ENCODE results near the gene FCHO1.
A peak's percentile ranks its signal among the peaks of the same experiment; 100 is the strongest.
"Not testable (repeated sequence)": the region's sequence is repeated elsewhere in the genome, so short reads cannot be mapped to it uniquely, and the experiment has no call there.

FCHO1 gene

DNA sequence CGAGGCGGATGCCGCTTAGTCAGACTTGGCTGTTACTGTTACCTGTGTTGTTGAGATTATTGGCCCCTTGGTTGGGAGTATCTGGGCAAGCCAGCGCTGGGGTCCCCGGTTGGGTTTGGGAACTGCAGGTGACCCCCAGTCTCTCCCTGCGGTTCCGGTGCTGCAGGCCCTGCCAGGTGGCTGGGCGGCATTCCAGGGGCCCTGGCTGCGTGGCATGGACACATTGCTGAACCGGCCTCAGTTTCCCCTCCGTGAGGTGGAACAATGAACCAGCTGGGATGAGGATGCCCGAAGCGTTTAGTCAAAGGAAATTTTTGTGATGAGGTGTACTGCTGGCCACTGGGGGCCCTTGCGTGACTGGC is 44.2 kb downstream of the FCHO1 start:
- DNase-seq: no peak

DNA sequence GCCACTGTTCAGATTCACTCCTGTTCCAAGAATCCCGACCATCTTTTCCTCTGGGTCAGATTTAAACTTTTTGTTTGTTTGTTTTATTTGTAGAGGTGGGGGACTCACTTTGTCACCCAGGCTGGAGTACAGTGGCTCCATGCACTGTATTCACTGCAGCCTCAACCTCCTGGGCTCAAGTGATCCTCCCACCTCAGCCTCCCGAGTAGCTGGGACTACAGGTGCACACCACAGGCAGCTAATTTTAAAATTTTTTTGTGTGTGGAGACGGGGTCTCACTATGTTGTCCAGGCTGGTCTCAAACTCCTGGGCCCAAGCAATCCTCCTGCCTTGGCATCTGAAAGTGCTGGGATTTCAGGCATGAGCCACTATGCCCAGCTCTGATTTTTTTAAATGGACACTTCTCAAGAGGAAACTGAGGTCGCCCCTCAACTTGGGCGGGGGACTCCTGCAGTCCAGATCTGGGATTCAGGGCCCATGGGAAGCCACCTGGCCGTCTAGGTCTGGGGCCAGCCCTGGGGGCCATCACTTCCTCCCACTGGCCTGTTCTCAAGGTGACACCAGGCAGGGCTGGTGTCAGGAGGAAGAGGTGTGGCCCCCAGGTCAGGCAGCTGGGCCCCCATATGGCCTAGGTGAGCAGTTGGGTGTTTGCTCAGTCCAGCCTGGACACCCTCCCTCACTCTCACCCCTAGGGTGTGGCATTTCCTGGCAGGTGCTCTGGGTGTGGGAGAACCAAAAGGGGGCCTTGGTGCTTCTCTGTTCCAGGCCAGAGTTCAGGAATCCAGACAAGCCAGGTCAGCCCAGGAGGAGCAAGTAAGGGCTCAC is 44.9 kb downstream of the FCHO1 start:
- no peak for DNase-seq

DNA sequence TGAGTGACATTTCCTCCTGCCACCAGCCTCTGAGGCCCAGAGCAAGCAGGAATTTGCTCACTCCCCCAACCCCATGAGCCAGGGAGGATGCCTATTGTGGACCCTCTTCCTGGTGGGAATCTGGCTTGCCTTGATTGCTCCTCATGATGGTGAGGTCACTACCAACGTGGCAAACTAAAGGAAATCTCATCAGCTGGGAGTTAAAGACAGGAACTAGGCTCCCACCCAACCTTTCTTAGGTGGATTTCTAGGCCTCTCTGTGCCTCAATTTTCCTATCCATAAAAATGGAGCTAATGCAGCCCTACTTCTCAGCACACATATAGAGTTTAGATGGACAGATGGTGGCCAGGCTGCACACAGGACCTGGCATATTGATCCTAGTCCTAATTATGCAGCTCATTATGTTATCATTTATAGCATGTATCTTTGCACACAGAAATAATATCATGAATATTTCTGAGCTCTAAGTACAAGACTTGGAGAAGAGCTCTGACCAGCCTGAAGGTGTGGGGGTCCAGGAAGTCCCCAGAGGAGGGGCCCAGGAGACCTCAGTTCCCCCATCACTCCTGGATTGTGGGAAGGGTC is 45.7 kb downstream of the FCHO1 start:
- no peak for DNase-seq

DNA sequence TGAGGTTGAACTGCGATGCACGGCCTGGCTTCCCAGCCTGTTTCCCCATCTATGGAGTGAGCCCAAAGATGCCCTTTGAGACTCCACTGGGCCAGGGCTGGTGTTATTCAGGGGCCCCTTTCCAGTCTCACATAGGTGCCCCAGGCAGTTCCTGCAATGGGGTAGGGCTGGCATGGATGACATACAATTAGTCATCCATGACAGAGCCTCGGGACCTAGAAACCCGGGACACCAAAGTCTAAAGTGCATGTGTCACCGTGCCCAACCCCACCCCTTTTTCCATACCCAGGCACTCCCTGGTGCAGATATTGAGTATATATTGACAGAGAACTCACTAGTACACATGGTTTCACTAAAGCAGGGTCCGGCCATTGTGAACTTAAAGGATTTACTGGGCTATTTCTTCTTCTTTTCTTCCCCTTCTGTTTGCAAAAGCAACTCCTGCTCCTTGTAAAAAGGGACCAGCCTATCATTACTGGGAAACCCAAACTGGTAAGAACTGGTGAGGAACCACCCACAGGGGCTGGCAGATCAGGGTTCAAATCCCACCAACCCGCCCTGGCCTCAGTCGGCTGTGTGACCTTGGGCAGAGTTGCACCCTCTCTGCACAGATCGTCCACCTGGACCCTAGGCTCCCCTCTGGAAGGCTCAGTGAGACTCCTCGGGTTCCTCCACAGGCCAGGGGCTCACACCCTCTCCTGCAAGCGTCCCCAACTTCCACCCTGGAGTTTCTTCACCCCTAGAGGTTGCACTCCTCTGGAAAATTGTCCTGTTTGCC is 46.3 kb downstream of the FCHO1 start:
- DNase-seq: no peak

DNA sequence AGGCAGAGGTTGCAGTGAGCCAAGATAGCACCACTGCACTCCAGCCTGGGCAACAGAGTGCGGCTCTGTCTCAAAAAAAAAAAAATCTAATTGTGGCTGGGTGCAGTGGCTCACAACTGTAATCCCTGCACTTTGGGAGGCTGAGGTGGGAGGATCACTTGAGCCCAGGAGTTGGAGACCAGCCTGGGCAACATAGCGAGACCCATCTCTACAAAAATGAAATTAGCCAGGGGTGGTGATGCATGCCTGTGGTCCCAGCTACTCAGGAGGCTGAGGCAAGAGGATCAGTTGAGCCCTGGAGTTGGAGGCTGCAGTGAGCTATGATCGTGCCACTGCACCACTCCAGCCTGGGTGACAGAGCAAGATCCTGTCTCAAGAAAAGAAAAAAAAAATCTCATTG is 47.3 kb downstream of the FCHO1 start:
- not testable (repeated sequence) for DNase-seq

DNA sequence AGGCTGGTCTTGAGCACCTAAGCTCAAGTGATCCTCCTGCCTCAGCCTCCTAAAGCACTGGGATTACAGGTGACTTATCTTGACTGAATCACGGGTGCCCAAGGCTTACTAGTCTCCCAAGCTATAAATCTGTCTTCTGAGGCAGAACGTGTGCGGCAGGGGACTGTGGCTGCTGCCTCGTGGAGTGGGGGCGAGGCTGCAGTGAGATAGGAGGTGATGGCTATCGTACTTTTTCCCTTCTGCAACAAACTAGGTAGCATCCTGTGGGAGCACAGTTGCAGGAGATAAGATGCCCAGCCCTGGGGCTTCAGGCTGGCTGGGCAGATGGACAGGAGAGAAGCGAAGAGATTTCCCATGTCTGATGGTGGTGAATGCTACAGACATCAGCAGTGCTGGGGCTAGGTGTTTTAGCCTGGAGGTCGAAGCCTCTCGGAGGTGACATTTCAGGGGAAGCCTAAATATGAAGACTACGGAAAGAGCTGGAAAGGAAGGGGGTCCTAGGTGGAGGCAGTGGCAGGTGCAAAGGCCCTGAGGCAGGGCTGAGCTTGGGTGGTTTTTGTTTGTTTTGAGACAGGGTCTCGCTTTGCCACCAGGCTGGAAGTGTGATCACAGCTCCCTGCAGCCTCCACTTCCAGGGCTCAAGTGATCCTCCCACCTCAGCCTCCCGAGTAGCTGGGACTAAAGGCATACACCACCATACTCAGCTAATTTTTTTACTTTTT is 51.0 kb downstream of the FCHO1 start:
- DNase-seq: no peak

DNA sequence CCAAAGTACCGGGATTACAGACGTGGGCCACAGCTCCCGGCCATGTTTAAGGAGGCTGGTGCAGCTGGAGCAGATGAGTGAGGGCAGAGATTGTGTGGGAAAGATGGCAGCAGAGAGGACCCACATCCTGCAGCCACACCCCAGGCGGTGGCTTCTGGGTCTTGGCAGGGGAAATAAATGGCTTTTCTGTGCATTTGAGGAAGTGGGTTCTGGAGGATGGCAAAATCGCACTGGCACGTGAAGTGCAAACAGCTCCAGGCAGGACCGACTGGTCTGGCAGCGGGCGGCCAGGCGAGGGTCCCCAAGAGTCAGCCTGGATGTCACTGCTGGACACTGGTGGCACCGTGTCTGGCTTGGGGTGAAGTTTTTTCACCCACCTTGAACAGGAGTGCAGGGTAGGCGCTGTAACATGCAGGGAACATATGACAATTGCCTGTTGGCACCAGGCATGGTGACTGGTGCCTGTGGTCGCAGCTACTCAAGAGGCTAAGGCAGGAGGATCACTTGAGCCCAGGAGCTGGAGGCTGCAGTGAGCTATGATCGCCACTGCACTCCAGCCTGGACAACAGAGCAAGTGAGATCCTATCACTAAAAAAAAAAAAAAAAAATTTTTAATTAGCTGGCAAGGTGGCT is 52.1 kb downstream of the FCHO1 start:
- no peak for DNase-seq

DNA sequence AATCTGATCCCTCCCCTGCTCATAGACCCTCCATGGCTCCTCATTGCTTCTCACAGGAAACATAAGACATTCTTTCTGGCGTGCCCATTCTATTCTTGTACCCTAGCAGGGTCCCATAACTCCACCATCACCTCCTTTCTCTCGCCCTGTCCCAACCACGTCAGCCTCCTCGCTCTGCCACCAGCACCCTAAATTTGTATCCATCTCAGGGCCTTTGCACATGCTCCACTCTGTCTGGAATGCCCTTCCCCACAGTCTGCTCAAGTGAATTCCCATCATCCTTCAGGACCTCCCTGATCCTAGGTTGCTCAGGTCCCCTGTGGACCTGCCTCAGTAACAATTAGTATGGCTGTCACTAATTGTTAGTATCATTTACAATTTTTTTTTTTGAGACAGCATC is 54.1 kb downstream of the FCHO1 start:
- no peak for DNase-seq

DNA sequence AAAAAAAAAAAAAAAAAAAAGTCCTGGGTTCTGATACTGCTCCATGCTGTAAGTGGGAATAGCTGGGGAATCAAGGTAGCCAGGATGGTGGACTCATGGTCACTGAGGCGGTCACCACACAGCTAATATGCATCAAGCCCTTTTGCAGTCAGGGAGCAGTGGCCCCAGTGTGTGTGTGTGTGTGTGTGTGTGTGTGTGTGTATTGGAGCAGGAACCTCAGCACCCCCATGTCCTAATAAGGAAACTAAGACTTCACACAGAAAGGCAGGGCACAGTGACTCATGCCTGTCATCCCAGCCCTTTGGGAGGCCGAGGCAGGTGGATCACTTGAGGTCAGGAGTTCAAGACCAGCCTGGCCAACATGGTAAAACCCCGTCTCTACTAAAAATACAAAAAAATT is 55.7 kb downstream of the FCHO1 start:
- DNase-seq: no peak

DNA sequence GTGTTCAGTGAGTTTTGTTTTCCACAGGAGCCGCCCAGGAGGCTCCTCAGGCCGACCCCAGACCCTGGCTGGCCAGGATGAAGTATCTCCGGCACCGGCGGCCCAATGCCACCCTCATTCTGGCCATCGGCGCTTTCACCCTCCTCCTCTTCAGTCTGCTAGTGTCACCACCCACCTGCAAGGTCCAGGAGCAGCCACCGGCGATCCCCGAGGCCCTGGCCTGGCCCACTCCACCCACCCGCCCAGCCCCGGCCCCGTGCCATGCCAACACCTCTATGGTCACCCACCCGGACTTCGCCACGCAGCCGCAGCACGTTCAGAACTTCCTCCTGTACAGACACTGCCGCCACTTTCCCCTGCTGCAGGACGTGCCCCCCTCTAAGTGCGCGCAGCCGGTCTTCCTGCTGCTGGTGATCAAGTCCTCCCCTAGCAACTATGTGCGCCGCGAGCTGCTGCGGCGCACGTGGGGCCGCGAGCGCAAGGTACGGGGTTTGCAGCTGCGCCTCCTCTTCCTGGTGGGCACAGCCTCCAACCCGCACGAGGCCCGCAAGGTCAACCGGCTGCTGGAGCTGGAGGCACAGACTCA is 56.5 kb downstream of the FCHO1 start:
- no peak for DNase-seq

DNA sequence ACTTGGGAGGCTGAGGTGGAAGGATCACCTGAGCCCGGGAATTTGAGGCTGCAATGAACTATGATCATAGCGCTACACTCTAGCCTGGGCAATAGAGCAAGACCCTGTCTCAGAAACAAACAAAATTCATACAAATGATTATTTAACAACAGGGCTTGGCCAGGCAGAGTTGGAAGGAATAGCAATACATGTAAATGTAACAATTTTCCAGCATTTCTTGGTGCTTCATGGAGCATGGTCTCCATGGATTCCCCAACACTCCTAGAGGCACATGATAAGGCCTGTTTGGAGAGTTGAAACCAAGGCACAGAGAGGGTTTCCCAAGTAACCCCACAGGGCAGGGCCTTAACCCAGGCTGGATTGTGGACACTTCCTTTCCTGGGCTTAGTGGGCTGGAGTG is 59.8 kb downstream of the FCHO1 start:
- DNase-seq: no peak

DNA sequence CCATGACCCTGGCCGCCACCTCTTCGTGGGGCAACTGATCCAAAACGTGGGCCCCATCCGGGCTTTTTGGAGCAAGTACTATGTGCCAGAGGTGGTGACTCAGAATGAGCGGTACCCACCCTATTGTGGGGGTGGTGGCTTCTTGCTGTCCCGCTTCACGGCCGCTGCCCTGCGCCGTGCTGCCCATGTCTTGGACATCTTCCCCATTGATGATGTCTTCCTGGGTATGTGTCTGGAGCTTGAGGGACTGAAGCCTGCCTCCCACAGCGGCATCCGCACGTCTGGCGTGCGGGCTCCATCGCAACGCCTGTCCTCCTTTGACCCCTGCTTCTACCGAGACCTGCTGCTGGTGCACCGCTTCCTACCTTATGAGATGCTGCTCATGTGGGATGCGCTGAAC is 60.4 kb downstream of the FCHO1 start:
- no peak for DNase-seq

DNA sequence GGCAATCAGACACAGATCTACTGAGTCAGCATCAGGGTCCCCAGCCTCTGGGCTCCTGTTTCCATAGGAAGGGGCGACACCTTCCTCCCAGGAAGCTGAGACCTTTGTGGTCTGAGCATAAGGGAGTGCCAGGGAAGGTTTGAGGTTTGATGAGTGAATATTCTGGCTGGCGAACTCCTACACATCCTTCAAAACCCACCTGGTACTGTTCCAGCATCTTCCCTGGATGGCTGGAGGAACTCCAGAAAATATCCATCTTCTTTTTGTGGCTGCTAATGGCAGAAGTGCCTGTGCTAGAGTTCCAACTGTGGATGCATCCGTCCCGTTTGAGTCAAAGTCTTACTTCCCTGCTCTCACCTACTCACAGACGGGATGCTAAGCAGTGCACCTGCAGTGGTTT is 60.8 kb downstream of the FCHO1 start:
- no peak for DNase-seq

DNA sequence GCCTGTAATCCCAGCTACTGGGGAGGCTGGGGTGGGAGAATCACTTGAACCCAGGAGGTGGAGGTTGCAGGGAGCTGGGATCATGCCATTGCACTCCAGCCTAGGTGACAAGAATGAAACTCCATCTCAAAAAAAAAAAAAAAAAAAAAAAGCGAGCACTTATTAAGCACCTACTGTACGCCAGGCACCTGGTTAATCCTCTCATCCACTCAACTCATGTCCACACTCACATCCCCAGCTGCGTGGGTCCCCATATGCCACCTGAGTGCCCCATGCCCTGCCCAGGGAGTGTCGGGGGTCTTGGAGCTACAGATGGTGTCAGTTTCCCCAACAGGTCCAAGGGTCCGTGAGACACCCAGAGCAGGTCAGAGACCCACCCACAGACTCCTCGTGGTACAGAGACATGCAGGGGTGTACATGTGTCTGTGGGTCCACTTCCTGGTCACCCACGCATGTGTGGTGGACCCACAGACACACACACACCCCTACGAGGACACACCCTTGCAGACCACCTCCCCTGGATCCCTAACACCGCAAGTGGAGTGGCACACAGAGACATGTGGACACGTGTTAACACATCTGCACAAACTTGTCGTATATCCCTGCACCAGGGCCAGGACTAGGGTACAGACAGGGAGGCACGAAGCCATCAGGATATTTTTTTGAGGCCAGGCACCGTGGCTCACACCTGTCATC is 66.5 kb downstream of the FCHO1 start:
- DNase-seq: no peak

DNA sequence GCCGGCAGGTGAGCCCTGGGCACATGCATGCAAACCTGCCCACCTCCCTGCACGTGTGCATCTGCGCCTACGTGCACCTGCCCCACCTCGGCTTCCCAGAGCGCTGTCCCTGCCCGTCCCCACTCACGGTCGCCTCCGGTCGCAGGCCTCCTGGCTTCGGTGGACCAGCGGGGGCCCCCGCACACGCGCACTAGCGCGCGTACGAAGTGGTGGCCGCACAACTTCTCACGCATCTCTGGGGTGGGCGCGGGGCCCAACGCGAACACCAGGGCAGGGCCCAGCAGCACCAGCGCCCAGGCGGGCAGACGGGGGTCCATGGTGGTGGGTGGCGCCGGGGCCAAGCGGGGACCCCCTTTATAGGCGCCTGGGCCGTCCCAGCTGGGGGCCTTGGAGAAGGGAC is 69.9 kb downstream of the FCHO1 start, which contains the start of gene INSL3:
Gene INSL3, minus strand, starts transcription at position 330 of the 400 bp plus-strand sequence. Its CDS starts 13 bp downstream, at position 317.
- DNase-seq: no peak

DNA sequence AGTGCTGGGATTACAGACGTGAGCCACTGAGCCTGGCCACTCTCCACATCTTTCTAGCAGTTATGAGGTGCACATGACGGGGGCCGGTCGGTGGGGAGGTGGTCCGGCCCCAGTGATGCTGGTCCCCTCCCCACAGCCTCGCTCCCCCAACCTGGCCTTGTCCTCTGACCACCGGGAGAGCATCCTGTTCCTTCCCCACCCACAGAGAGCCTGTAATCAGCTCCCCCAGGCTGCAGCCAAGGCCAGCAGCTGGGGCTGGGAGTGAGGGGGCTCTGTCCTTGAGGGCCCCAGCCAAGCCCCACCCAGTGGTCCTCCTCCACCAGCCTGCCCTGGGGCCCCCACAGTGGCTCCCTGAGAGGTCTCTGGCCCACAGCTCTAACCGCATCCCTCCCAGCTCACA is 73.1 kb downstream of the FCHO1 start:
- DNase-seq: no peak

DNA sequence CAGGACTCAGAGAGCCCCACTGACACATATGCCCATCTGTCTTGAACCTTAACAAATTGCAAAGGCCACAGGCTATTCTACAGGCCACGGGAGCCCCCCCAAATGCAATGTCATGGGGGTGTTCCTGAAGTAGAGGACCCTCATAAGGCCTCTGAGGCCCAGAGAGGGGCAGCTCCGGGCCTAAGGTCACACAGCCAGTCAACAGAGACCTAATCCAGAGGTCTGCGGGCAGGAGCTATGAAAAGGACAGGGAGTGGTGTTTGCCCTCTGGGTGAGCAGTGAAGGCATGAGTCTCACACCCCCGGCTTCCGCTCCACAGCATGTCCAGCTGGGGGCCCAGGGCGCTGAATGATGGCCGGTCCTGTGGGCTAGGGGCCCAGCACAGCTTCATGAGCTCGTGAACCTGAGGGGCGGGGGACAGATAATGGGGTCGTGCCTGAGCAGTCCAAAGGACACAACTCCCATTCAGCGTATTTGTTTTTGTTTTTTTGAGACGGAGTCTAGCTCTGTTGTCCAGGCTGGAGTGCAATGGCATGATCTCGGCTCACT is 75.3 kb downstream of the FCHO1 start:
- DNase-seq: no peak

DNA sequence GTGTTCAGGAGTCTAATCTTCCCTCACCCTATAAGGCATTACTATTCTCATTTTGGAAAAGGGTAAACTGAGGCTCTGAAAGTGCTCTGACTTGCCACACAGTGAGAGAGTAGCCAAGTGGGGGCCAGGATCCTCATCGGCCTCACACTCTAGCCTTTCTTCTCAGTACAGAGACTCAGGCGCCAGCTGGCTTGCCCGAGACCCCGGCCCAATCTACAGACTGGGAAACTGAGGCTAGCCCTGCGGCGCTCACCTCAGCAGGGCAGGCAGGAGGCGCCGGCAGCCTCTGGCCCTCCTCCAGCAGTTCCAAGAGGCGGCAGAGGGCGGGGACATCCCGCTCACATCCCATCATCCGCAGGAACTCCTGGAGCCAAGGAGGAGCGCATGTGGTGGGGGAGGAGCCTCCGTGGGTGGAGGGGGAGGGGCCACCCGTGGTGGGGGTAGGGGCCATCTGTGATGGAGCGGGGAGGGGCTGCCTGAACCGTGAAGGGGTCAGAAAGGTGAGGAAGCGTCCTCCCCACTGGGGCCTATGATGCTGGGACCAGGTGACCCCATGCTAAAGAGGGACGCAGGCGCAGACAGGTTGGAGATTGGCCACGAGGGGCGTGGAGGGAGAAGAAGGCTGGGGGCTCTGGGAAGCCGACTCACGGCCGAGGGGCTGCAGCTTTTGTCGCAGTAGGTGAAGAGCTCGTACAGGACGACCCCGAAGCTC is 78.7 kb downstream of the FCHO1 start:
- DNase-seq: no peak

DNA sequence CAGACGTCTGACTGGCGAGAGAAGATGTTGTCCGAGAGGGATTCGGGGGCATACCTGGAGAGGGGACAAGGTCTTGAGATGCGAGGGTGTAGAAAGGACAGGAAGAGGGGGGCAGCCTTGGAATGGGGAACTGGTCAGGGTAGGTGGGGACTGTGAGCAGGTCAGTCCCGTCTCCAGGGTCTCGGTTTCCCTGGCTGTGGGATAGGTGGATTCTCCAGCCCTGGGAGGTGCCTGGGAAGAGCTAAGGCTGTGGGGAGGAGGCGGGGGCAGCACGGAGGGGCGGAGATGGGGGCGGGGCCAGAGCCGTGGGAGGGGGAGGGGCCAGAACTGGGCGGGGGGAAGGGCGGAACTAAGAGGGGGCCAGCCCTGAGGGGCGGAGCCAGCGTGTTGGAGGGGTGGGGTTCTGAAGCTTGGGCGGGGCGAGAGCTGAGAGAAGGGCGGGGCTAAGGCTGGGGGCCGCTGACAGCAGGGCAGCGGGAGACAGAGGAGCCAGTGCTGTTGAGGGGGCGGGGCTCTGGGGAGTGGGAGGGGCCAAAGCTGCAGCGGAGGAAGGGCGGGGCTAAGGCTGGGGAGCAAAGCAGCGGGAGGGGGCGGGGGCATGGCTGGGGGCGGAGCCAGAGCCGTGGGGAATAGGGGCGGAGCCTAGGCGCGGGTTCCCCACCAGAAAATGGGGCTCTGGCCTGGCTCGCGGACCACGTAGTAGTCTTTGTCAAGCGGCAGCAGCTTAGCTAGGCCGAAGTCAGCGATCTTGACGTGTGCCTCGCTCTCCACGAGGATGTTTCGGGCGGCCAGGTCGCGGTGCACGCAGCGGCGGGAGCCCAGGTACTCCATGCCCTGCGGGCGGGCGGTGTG is 79.5 kb downstream of the FCHO1 start:
- peak; percentile 15 for DNase-seq

DNA sequence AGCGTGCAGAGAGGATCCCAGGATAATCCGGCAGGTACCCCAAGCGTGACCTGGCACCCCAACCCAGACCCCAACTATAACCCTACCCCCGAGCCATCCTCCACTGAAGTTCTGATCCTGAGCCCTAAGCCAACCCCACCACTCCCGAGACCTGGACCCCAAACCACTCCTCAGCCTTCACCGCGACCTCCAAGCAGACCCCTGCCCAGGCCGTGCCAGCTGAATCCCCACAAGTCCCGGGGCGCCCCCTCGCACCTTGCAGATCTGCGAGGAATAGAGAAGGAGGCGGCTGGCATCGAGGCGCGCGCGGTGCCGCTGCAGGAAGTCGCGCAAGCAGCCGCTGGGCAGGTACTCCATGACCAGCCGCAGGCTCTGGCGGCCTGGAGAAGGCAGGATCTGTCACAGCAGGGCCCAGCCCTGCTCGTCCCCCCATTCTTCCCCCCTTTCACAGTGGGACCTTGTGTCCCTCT is 80.2 kb downstream of the FCHO1 start:
- no peak for DNase-seq

All from OCI-M1 (cell line).